Testis (tissue), 3 donors: ENCODE results near the gene SLC25A26. TPM values are rescaled to one million over a fixed set of nuclear protein-coding genes. Genes with fewer than 3 reads are reported as not detected.

Experiments
- DNase-seq: peaks from one replicate; pipeline ENCODE4 v3.0.0-alpha.2; 2019
- H3K27ac ChIP-seq, 2 donors: fragments of 200-600 bp; sonication (generic); one replicate each; pipeline ENCODE4 v1.5.1; 2019
- H3K27me3 ChIP-seq: fragments of 200-600 bp; sonication (generic); one replicate; pipeline ENCODE4 v1.5.1; 2019
- H3K36me3 ChIP-seq: fragments of 200-600 bp; sonication (generic); one replicate; pipeline ENCODE4 v1.5.1; 2017; ENCODE audit warnings: low read depth; ENCODE audit errors: missing control alignments
- H3K4me1 ChIP-seq: fragments of 200-600 bp; sonication (generic); one replicate; pipeline ENCODE4 v1.5.1; 2019
- H3K4me3 ChIP-seq, 2 donors: fragments of 200-600 bp; sonication (generic); one replicate each; pipeline ENCODE4 v1.5.1; 2017 to 2019
- H3K9me3 ChIP-seq: fragments of 200-600 bp; sonication (generic); one replicate; pipeline ENCODE4 v1.5.1; 2017
- POLR2A ChIP-seq: fragments of 450-650 bp; IDR thresholded peaks from one replicate; pipeline ENCODE4 v1.6.1; 2017; ENCODE audit warnings: antibody characterized with exemption, mild to moderate bottlenecking, moderate library complexity
- WGBS, 2 donors: methylation state at CpG; one replicate each; pipeline ENCODE4 v1.1.5; 2018; 5-methylcytosine and 5-hydroxymethylcytosine counted together
- intact Hi-C: fragments of 100-400 bp; cut with DNase I; formaldehyde crosslinking; loops from one replicate; pipeline ENCODE4 v1.15.1; 2023; ENCODE audit warnings: low total_unique reads
- polyA plus RNA-seq: library from polyadenylated mRNA; stranded (reverse); fragments of 350-450 nt; fragmentation: Illumina TruSeq; extraction: RNeasy Lipid Tissue Mini Kit (QIAGEN cat#74804); gene quantifications from one replicate; pipeline ENCODE4 v1.2.3, GENCODE V29; 2014; ENCODE audit warnings: low read depth, low replicate concordance; ENCODE audit not compliant: insufficient read depth
- total RNA-seq, 2 donors: library from RNA; depleted of rRNA; stranded (reverse); fragments of >200 nt; gene quantifications; one replicate each; pipeline ENCODE4 v1.2.3, GENCODE V29; 2016
- TF ChIP-seq, protein P1 (sequence below), 3 experiments: fragments of 450-650 bp in 2 of 3; fragments of 200-600 bp in 1 of 3; sonication (generic) in 1 of 3; IDR thresholded peaks; one replicate each; pipeline ENCODE4 v1.5.1; 2016 to 2019; ENCODE audit warnings: antibody characterized with exemption in 3 of 3, mild to moderate bottlenecking in 2 of 3, moderate library complexity in 1 of 3

SLC25A26 gene
- total and polyA plus RNA-seq, 3 donors from 2014 or later, result 29.7 to 30.5 (median 30.0) TPM

- WGBS, 2 donors, result 60 to 63% methylated on average over 4 of the region's 4 CpGs
- H3K4me1 ChIP-seq, result no peaks in the 10 kb centered on the region
- no peaks in the 10 kb centered on the region for H3K9me3 ChIP-seq
- no peak for TF ChIP-seq POLR2A
- TF ChIP-seq, protein P1, sequence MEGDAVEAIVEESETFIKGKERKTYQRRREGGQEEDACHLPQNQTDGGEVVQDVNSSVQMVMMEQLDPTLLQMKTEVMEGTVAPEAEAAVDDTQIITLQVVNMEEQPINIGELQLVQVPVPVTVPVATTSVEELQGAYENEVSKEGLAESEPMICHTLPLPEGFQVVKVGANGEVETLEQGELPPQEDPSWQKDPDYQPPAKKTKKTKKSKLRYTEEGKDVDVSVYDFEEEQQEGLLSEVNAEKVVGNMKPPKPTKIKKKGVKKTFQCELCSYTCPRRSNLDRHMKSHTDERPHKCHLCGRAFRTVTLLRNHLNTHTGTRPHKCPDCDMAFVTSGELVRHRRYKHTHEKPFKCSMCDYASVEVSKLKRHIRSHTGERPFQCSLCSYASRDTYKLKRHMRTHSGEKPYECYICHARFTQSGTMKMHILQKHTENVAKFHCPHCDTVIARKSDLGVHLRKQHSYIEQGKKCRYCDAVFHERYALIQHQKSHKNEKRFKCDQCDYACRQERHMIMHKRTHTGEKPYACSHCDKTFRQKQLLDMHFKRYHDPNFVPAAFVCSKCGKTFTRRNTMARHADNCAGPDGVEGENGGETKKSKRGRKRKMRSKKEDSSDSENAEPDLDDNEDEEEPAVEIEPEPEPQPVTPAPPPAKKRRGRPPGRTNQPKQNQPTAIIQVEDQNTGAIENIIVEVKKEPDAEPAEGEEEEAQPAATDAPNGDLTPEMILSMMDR (IDR thresholded peaks at IDR 0.05), result no peak
- H3K27ac ChIP-seq, result no peak overlapping the region
- H3K36me3 ChIP-seq, result no peaks in the 10 kb centered on the region
- no peaks in the 10 kb centered on the region for H3K27me3 ChIP-seq
- no peak for DNase-seq
- intact Hi-C loops, result no loop called here
- no peak overlapping the region for H3K4me3 ChIP-seq
Observed at GRCh38 chr3:66229931-66230330, 9.1 kb downstream of the SLC25A26 start.

DNA sequence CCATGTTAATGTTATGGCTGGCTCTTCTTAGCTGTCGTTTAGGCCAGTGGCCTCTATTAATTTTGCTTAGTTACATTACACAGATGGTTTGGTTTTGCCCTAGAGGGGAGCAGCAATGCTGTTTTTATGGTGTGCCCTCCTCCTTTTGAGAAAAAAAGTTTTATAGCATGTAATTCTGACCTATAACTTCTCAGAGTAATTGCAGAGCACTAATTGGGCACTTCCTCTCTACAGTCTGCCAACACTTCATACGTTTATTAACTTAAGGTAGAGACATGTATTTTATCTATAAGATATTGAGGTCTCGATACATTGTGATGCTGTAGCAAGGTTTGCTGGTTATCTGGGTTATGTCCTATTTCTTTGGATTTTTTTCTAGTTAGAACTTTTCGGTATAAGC, 12.2 kb downstream of the SLC25A26 start:
- WGBS, 2 donors, result 56 to 57% methylated on average over 4 of the region's 4 CpGs
- no peaks in the 10 kb centered on the region for H3K27me3 ChIP-seq
- H3K9me3 ChIP-seq, result no peaks in the 10 kb centered on the region
- no peak overlapping the region for H3K27ac ChIP-seq
- intact Hi-C loops, result no loop called here
- no peak overlapping the region for H3K4me3 ChIP-seq
- no peaks in the 10 kb centered on the region for H3K36me3 ChIP-seq
- TF ChIP-seq POLR2A, result no peak
- TF ChIP-seq, protein P1 (IDR thresholded peaks at IDR 0.05), result no peak
- no peak for DNase-seq
- H3K4me1 ChIP-seq, result no peaks in the 10 kb centered on the region

GRCh38 chr3:66236281-66236680, 15.5 kb downstream of the SLC25A26 start:
- intact Hi-C loops, result no loop called here
- DNase-seq, result no peak

GRCh38 chr3:66237552-66237951, 16.8 kb downstream of the SLC25A26 start:
- Histone ChIP-seq H3K27ac (no peak overlapping the region), H3K4me3 (no peak overlapping the region), H3K9me3 (no peaks in the 10 kb centered on the region), H3K27me3 (no peaks in the 10 kb centered on the region), H3K4me1 (no peaks in the 10 kb centered on the region), H3K36me3 (no peaks in the 10 kb centered on the region)
- TF ChIP-seq, protein P1 (IDR thresholded peaks at IDR 0.05), result no peak
- intact Hi-C loops, result no loop called here
- WGBS, 2 donors, result 92 to 93% methylated on average over 3 of the region's 3 CpGs
- no peak for DNase-seq

More at GRCh38 chr3:66236281-66236680, 15.5 kb downstream of the SLC25A26 start:
- Histone ChIP-seq H3K9me3 (no peaks in the 10 kb centered on the region), H3K36me3 (no peaks in the 10 kb centered on the region), H3K27me3 (no peaks in the 10 kb centered on the region), H3K27ac (no peak overlapping the region), H3K4me3 (no peak overlapping the region), H3K4me1 (no peaks in the 10 kb centered on the region)
- TF ChIP-seq POLR2A, result no peak
- TF ChIP-seq, protein P1 (IDR thresholded peaks at IDR 0.05), result no peak
- 81 to 93% methylated on average over 5 of the region's 5 CpGs for WGBS, 2 donors

- no peak for DNase-seq
- TF ChIP-seq, protein P1 (IDR thresholded peaks at IDR 0.05), result no peak
- TF ChIP-seq POLR2A, result no peak
- Histone ChIP-seq H3K9me3 (no peaks in the 10 kb centered on the region), H3K27ac (no peak overlapping the region), H3K36me3 (no peaks in the 10 kb centered on the region), H3K27me3 (no peaks in the 10 kb centered on the region), H3K4me1 (no peaks in the 10 kb centered on the region), H3K4me3 (no peak overlapping the region)
- intact Hi-C loops, result no loop called here
- 93 to 97% methylated on average over 2 of the region's 2 CpGs for WGBS, 2 donors
Observed at GRCh38 chr3:66239513-66240123, 18.8 kb downstream of the SLC25A26 start.
